ENCODE results near the gene NADK.
A peak's percentile ranks its signal among the peaks of the same experiment; 100 is the strongest.
"Not testable (repeated sequence)": the region's sequence is repeated elsewhere in the genome, so short reads cannot be mapped to it uniquely, and the experiment has no call there.

Gene NADK

GRCh38 chr1:1753607-1754005, 24.7 kb downstream of the NADK start:
- Histone ChIP-seq H3K27me3 (ENCODE audit: control insufficient read depth, insufficient read depth, low read length) (no peaks in the 10 kb centered on the region), H3K9ac (ENCODE audit: low read length) (peak overlapping the region; percentile 26), H3K27ac (ENCODE audit: low read depth, low read length) (no peak overlapping the region), H3K9me3 (ENCODE audit: control insufficient read depth, insufficient read depth, low read depth, low read length) (no peaks in the 10 kb centered on the region), H3K4me3 (ENCODE audit: low read depth, low read length) (no peak overlapping the region), H3K4me1 (ENCODE audit: control insufficient read depth, insufficient read depth, low read length) (peaks cover 15% of the 10 kb centered on the region), H3K36me3 (ENCODE audit: control insufficient read depth, insufficient read depth, low read length) (peaks cover 64% of the 10 kb centered on the region)

DNA sequence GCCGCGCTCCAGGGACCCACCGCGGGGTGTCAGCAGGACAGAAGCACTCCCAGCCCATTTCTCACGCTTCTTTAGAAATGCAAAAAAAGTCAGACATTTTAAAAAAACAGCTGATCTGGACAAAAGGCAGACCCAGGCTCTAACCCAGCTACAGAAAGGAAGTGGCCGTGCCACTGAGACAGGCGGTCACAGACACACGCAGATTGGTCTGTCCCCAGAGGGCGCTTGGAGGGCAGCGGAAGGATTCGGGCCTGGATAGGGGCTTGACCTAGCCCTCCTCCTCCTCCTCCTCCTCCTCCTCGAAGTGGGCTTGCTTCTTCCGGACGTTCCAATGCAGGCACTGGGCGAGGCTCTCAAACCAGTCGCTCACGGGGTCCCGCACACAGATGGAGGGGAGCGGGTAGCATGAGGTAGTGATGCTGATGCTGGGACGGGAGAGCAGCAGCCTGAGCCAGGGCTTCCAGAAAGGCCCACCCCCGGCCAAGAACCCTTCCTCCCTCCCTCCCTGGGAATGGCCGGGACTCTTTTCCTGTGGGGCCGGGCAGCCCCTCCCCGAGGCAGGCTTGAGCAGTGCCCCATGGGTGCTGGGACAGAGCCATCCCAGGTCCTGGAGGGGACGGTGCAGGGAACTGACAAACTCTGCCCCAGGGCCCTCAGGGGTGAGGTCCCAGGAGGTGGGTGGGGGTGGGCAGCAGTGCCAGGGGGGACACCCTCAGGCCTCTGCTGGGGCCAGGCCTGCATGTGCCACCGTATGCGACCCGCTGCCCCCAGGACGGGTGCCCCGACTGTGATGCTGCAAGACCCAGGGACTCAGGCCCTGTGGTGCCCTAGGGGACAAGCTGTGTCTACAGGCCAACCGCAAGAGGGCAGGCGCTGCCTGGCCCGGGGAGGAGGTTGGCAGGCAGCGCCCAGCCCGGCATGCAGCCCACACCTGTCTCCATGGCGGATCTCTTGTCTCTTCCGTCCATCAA, 25.3 kb downstream of the NADK start:
- peak overlapping the region; percentile 6; the same call in 1 of the 2 replicates for H3K27ac ChIP-seq (ENCODE audit: low read depth, low read length)
- peak overlapping the region; percentile 26 for H3K9ac ChIP-seq (ENCODE audit: low read length)
- H3K36me3 ChIP-seq (ENCODE audit: control insufficient read depth, insufficient read depth, low read length), result peaks cover 58% of the 10 kb centered on the region
- no peaks in the 10 kb centered on the region for H3K27me3 ChIP-seq (ENCODE audit: control insufficient read depth, insufficient read depth, low read length)
- H3K9me3 ChIP-seq (ENCODE audit: control insufficient read depth, insufficient read depth, low read depth, low read length), result no peaks in the 10 kb centered on the region
- H3K4me1 ChIP-seq (ENCODE audit: control insufficient read depth, insufficient read depth, low read length), result peaks cover 15% of the 10 kb centered on the region
- no peak overlapping the region for H3K4me3 ChIP-seq (ENCODE audit: low read depth, low read length)

DNA sequence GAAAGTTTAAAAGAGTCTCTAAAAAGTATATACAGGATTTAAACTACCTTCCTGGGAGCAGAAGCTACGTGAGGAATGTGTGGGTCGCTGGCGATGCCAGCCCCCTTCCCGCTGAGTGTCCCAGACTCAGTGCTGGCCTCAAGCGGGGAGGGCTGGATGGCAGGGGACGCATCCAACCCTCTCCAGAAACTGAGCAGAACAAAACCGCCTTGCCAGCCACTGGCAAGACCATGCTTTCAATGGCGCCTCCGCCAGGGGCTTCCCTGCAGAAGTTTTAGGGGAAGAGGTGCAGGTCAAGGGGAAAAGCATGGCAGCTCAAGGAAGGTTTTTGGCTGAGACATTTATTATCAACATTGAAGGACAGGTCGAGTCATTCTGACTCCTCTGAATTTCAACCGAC, 26.1 kb downstream of the NADK start:
- no peak overlapping the region for H3K4me3 ChIP-seq (ENCODE audit: low read depth, low read length)
- H3K9ac ChIP-seq (ENCODE audit: low read length), result no peak overlapping the region
- peaks cover 15% of the 10 kb centered on the region for H3K4me1 ChIP-seq (ENCODE audit: control insufficient read depth, insufficient read depth, low read length)
- no peaks in the 10 kb centered on the region for H3K9me3 ChIP-seq (ENCODE audit: control insufficient read depth, insufficient read depth, low read depth, low read length)
- H3K36me3 ChIP-seq (ENCODE audit: control insufficient read depth, insufficient read depth, low read length), result peaks cover 50% of the 10 kb centered on the region
- H3K27ac ChIP-seq (ENCODE audit: low read depth, low read length), result peak overlapping the region; percentile 6; the same call in 1 of the 2 replicates
- H3K27me3 ChIP-seq (ENCODE audit: control insufficient read depth, insufficient read depth, low read length), result no peaks in the 10 kb centered on the region

DNA sequence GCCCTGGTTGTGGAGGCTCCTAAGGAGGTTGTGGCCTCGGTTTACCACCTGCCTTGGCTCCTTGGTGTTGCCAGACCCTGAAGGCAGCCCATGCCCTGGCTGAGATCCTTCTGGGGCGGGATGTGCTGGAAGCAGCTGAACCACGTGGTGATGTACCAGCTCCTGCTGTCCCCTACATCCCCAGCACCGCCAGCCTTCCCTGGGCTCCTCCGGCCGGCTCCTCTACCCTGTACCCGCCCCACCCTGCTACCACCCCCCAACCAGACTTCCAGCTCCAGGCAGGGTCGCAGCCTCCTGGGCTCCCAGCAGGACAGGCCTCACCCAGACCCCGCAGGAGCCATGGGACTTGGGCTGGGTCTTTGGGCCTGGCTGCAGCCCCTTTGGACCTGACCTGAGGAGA, 28.3 kb downstream of the NADK start:
- peaks cover 29% of the 10 kb centered on the region for H3K36me3 ChIP-seq (ENCODE audit: control insufficient read depth, insufficient read depth, low read length)
- H3K4me1 ChIP-seq (ENCODE audit: control insufficient read depth, insufficient read depth, low read length), result peaks cover 15% of the 10 kb centered on the region
- not testable (repeated sequence) for H3K9me3 ChIP-seq (ENCODE audit: control insufficient read depth, insufficient read depth, low read depth, low read length); H3K27ac ChIP-seq (ENCODE audit: low read depth, low read length); H3K4me3 ChIP-seq (ENCODE audit: low read depth, low read length); H3K27me3 ChIP-seq (ENCODE audit: control insufficient read depth, insufficient read depth, low read length); H3K9ac ChIP-seq (ENCODE audit: low read length)

- no peak overlapping the region for H3K9ac ChIP-seq (ENCODE audit: low read length)
- no peak overlapping the region for H3K27ac ChIP-seq (ENCODE audit: low read depth, low read length)
- H3K4me3 ChIP-seq (ENCODE audit: low read depth, low read length), result no peak overlapping the region
- peaks cover 18% of the 10 kb centered on the region for H3K36me3 ChIP-seq (ENCODE audit: control insufficient read depth, insufficient read depth, low read length)
- H3K4me1 ChIP-seq (ENCODE audit: control insufficient read depth, insufficient read depth, low read length), result peaks cover 15% of the 10 kb centered on the region
- H3K9me3 ChIP-seq (ENCODE audit: control insufficient read depth, insufficient read depth, low read depth, low read length), result no peaks in the 10 kb centered on the region
- H3K27me3 ChIP-seq (ENCODE audit: control insufficient read depth, insufficient read depth, low read length), result no peaks in the 10 kb centered on the region
Observed at GRCh38 chr1:1748686-1749321, 29.5 kb downstream of the NADK start.

- not testable (repeated sequence) for H3K9me3 ChIP-seq (ENCODE audit: control insufficient read depth, insufficient read depth, low read depth, low read length); H3K36me3 ChIP-seq (ENCODE audit: control insufficient read depth, insufficient read depth, low read length); H3K27ac ChIP-seq (ENCODE audit: low read depth, low read length); H3K27me3 ChIP-seq (ENCODE audit: control insufficient read depth, insufficient read depth, low read length); H3K4me1 ChIP-seq (ENCODE audit: control insufficient read depth, insufficient read depth, low read length)
- Histone ChIP-seq H3K4me3 (ENCODE audit: low read depth, low read length) (peak overlapping the region; percentile 66), H3K9ac (ENCODE audit: low read length) (peak overlapping the region; percentile 94)
Observed at GRCh38 chr1:1746566-1746909, 31.7 kb downstream of the NADK start.

GRCh38 chr1:1745651-1746565, 32.4 kb downstream of the NADK start:
- H3K36me3 ChIP-seq (ENCODE audit: control insufficient read depth, insufficient read depth, low read length); H3K27me3 ChIP-seq (ENCODE audit: control insufficient read depth, insufficient read depth, low read length); H3K4me1 ChIP-seq (ENCODE audit: control insufficient read depth, insufficient read depth, low read length); H3K9me3 ChIP-seq (ENCODE audit: control insufficient read depth, insufficient read depth, low read depth, low read length): not testable (repeated sequence)
- H3K9ac ChIP-seq (ENCODE audit: low read length), result peak overlapping the region; percentile 94
- H3K4me3 ChIP-seq (ENCODE audit: low read depth, low read length), result peak overlapping the region; percentile 66
- peak overlapping the region; percentile 99 for H3K27ac ChIP-seq (ENCODE audit: low read depth, low read length)

DNA sequence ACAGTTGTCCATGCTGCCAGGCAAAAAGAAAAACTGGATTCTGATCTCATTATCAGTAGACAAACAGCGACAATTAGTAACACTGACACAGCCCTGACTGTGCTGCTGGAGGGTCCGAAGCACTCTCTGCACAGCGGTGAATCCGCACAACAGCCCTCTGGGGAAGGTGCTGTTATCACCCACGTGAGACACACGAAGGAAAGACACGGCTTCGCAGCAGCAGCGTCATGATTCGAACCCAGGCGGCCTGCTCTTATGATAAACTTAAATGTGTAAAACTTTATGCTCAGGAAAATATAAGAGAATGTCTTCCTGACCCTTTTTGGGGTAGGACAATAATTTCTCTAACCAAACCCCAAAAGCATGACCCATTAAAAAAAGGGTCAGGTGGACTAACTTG, 35.7 kb downstream of the NADK start:
- not testable (repeated sequence) for H3K9ac ChIP-seq (ENCODE audit: low read length)

GRCh38 chr1:1741013-1741412, 37.3 kb downstream of the NADK start:
- H3K36me3 ChIP-seq (ENCODE audit: control insufficient read depth, insufficient read depth, low read length); H3K27me3 ChIP-seq (ENCODE audit: control insufficient read depth, insufficient read depth, low read length); H3K27ac ChIP-seq (ENCODE audit: low read depth, low read length); H3K9ac ChIP-seq (ENCODE audit: low read length); H3K9me3 ChIP-seq (ENCODE audit: control insufficient read depth, insufficient read depth, low read depth, low read length); H3K4me1 ChIP-seq (ENCODE audit: control insufficient read depth, insufficient read depth, low read length); H3K4me3 ChIP-seq (ENCODE audit: low read depth, low read length): not testable (repeated sequence)

More for the DNA sequence above, 35.7 kb downstream of the NADK start:
- H3K36me3 ChIP-seq (ENCODE audit: control insufficient read depth, insufficient read depth, low read length); H3K9me3 ChIP-seq (ENCODE audit: control insufficient read depth, insufficient read depth, low read depth, low read length); H3K27ac ChIP-seq (ENCODE audit: low read depth, low read length); H3K27me3 ChIP-seq (ENCODE audit: control insufficient read depth, insufficient read depth, low read length); H3K4me3 ChIP-seq (ENCODE audit: low read depth, low read length); H3K4me1 ChIP-seq (ENCODE audit: control insufficient read depth, insufficient read depth, low read length): not testable (repeated sequence)

DNA sequence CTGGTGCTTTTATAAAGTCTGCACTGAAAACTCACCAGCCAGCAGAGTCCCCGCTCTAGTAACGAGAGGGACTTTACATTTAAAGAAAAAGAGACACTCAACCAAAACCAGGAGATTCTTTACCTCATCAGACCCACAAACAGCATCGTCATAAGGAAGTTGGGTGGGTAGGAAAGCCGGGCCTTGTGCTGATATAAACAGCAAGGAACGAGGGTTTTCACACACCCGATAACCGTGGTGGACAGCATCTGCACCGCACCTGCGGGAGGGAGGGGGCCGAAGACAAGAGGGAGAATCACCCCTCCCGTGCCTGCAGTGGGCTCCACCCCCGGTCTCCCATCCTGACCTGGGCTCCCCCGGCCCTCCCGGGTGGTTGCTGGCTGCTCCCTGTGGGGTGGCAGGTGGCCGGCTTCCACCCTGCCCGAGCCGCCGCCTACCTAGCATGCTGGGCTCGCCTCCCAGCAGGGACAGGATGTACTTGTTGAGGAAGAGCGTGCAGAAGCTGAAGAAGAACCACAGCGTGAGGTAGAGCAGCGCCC, 39.4 kb downstream of the NADK start:
- peaks cover 13% of the 10 kb centered on the region for H3K36me3 ChIP-seq (ENCODE audit: control insufficient read depth, insufficient read depth, low read length)
- not testable (repeated sequence) for H3K9me3 ChIP-seq (ENCODE audit: control insufficient read depth, insufficient read depth, low read depth, low read length); H3K27ac ChIP-seq (ENCODE audit: low read depth, low read length); H3K27me3 ChIP-seq (ENCODE audit: control insufficient read depth, insufficient read depth, low read length); H3K9ac ChIP-seq (ENCODE audit: low read length); H3K4me1 ChIP-seq (ENCODE audit: control insufficient read depth, insufficient read depth, low read length); H3K4me3 ChIP-seq (ENCODE audit: low read depth, low read length)
